ENCODE measurements around the gene CELA2B. TPM values are rescaled to one million over a fixed set of nuclear protein-coding genes. Genes with fewer than 3 reads are reported as not detected.

Gene CELA2B
- total RNA-seq, 2 donors from 2014 or later, result not detected

GRCh38 chr1:15504436-15504835, 28.5 kb downstream of the CELA2B start:
- DNase-seq, result no peak
- peaks cover 5% of the 10 kb centered on the region for H3K36me3 Mint-ChIP-seq (ENCODE audit: low read depth)
- no peak overlapping the region for H3K4me3 Mint-ChIP-seq
- peaks cover 9% of the 10 kb centered on the region for H3K4me1 Mint-ChIP-seq
- Histone ChIP-seq H3K9ac (ENCODE audit: extremely low read depth, low read length, poor library complexity, severe bottlenecking) (no peak overlapping the region), H3K4me3 (ENCODE audit: low read length) (no peak overlapping the region), H3K4me1 (ENCODE audit: control insufficient read depth, insufficient read depth, low read length) (no peaks in the 10 kb centered on the region), H3K36me3 (ENCODE audit: control insufficient read depth, insufficient read depth, low read length) (no peaks in the 10 kb centered on the region), H3K9me3 (ENCODE audit: control insufficient read depth, low read length) (no peaks in the 10 kb centered on the region), H3K27ac (ENCODE audit: low read depth, low read length) (no peak overlapping the region), H3K27me3 (ENCODE audit: control insufficient read depth, insufficient read depth, low read length, poor library complexity, severe bottlenecking) (no peaks in the 10 kb centered on the region)
- no peaks in the 10 kb centered on the region for H3K9me3 Mint-ChIP-seq
- no peak overlapping the region for H3K27ac Mint-ChIP-seq
- TF ChIP-seq CTCF (conservative IDR thresholded peaks at IDR 0.05), result no peak
- WGBS, 2 experiments (ENCODE audit: insufficient coverage in 1 of 2, insufficient read length in 1 of 2), result 92 to 100% methylated on average over 2 to 4 of the region's 4 CpGs
- H3K27me3 Mint-ChIP-seq (ENCODE audit: insufficient read depth), result no peaks in the 10 kb centered on the region

DNA sequence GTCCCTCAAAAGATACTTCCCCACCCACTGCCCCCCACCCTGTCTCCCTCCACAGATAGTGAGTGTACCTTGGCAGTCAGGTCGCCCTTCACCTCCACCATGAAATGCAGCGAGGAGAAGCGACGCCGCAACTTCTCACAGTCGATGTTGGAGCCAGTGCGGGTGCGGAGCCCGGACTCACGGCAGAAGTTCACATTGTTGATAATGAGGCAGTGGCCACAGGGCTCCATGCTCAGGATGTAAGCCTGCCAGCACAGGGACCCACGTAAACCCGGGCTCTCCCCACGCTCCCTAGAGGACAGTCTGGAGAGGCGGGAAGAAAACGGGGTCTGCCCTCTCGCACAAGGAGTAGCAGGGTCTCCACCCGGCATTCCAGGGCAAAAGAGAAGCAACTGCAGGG, 30.9 kb downstream of the CELA2B start:
- 93 to 97% methylated on average over 10 to 17 of the region's 17 CpGs for WGBS, 2 experiments (ENCODE audit: insufficient coverage in 1 of 2, insufficient read length in 1 of 2)
- peaks cover 8% of the 10 kb centered on the region for H3K36me3 Mint-ChIP-seq (ENCODE audit: low read depth)
- Histone ChIP-seq H3K4me1 (ENCODE audit: control insufficient read depth, insufficient read depth, low read length) (no peaks in the 10 kb centered on the region), H3K27ac (ENCODE audit: low read depth, low read length) (no peak overlapping the region), H3K27me3 (ENCODE audit: control insufficient read depth, insufficient read depth, low read length, poor library complexity, severe bottlenecking) (no peaks in the 10 kb centered on the region), H3K36me3 (ENCODE audit: control insufficient read depth, insufficient read depth, low read length) (no peaks in the 10 kb centered on the region), H3K4me3 (ENCODE audit: low read length) (no peak overlapping the region), H3K9ac (ENCODE audit: extremely low read depth, low read length, poor library complexity, severe bottlenecking) (no peak overlapping the region), H3K9me3 (ENCODE audit: control insufficient read depth, low read length) (no peaks in the 10 kb centered on the region)
- no peak overlapping the region for H3K4me3 Mint-ChIP-seq
- no peaks in the 10 kb centered on the region for H3K27me3 Mint-ChIP-seq (ENCODE audit: insufficient read depth)
- no peak for TF ChIP-seq CTCF (conservative IDR thresholded peaks at IDR 0.05)
- H3K4me1 Mint-ChIP-seq, result peaks cover 3% of the 10 kb centered on the region
- H3K27ac Mint-ChIP-seq, result no peak overlapping the region
- no peak for DNase-seq
- H3K9me3 Mint-ChIP-seq, result no peaks in the 10 kb centered on the region

DNA sequence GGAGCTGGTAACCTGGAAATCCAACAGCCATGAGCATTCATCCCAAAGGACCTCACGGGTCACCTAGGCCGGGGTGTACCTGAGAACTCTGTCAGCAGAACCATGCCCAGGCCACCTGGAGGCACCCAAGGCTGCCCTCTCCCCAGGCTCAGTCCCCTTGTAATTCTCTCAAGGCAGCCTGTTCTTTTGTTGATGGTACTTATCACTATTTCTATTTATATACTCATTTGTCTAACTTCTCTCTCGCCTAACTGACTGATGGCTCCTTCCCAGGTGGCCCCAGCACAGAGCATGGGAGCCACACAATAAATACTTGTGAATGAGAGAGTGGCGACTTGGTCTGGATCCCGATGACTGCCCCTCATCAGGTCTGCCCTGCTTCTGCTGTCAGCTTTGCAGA, 31.4 kb downstream of the CELA2B start:
- no peaks in the 10 kb centered on the region for H3K36me3 ChIP-seq (ENCODE audit: control insufficient read depth, insufficient read depth, low read length)
- no peaks in the 10 kb centered on the region for H3K9me3 ChIP-seq (ENCODE audit: control insufficient read depth, low read length)
- 90 to 98% methylated on average over 2 to 5 of the region's 5 CpGs for WGBS, 2 experiments (ENCODE audit: insufficient coverage in 1 of 2, insufficient read length in 1 of 2)
- no peak overlapping the region for H3K4me3 ChIP-seq (ENCODE audit: low read length)
- Mint-ChIP-seq H3K27ac (no peak overlapping the region), H3K4me1 (peaks cover 3% of the 10 kb centered on the region), H3K36me3 (ENCODE audit: low read depth) (peaks cover 11% of the 10 kb centered on the region), H3K27me3 (ENCODE audit: insufficient read depth) (no peaks in the 10 kb centered on the region), H3K4me3 (no peak overlapping the region), H3K9me3 (no peaks in the 10 kb centered on the region)
- TF ChIP-seq CTCF (conservative IDR thresholded peaks at IDR 0.05), result no peak
- no peak for DNase-seq
- H3K4me1 ChIP-seq (ENCODE audit: control insufficient read depth, insufficient read depth, low read length), result no peaks in the 10 kb centered on the region
- no peak overlapping the region for H3K27ac ChIP-seq (ENCODE audit: low read depth, low read length)
- H3K9ac ChIP-seq (ENCODE audit: extremely low read depth, low read length, poor library complexity, severe bottlenecking), result no peak overlapping the region
- H3K27me3 ChIP-seq (ENCODE audit: control insufficient read depth, insufficient read depth, low read length, poor library complexity, severe bottlenecking), result no peaks in the 10 kb centered on the region

Data from endodermal cell (in vitro differentiated cells).